AG04449 (cell line): ENCODE measurements around the gene CFAP57.
"Not testable (repeated sequence)": the region's sequence is repeated elsewhere in the genome, so short reads cannot be mapped to it uniquely, and the experiment has no call there.

Experiments
- CTCF ChIA-PET: fragments of 350-600 bp; formaldehyde crosslinking; extraction: SDS; loops from one replicate; lab custom pipeline; 2021; ENCODE audit warnings: antibody characterized with exemption; lab: Yijun Ruan, JAX
- POLR2A ChIA-PET: fragments of 400-600, 350-600 bp; formaldehyde crosslinking; extraction: SDS; loops from one replicate; lab custom pipeline; 2020; ENCODE audit warnings: antibody characterized with exemption, inconsistent platforms; lab: Yijun Ruan, JAX
- DNase-seq: peaks from one replicate; pipeline ENCODE4 v3.0.0-alpha.2; 2010; ENCODE audit warnings: low read depth, low spot score
- H3K4me3 ChIP-seq: 2 replicates; pipeline ENCODE4 v1.5.1; 2011; ENCODE audit warnings: low read depth, mild to moderate bottlenecking, control low read depth, low read length
- CTCF ChIP-seq: IDR thresholded peaks from one replicate; pipeline ENCODE4 v1.5.1; 2011; ENCODE audit warnings: mild to moderate bottlenecking, moderate library complexity, low read length, control low read depth, inconsistent platforms; ENCODE audit not compliant: insufficient read depth; ENCODE audit errors: missing control alignments

Gene CFAP57

GRCh38 chr1:43204394-43204793 is 32.3 kb downstream of the CFAP57 start:
- no peak for TF ChIP-seq CTCF
- no peak overlapping the region for H3K4me3 ChIP-seq
- ChIA-PET POLR2A (no interaction called here), CTCF (interaction anchor here (2.1 kb wide), 1 partner anchor 23 kb away, joined by 6 read pairs; no protein-coding TSS in a partner anchor)
- no peak for DNase-seq

- ChIA-PET POLR2A (interaction anchor here (2.0 kb wide), 1 partner anchor 162 kb away, joined by 5 read pairs; the partner anchor contains the start of gene ELOVL1), CTCF (interaction anchor here (0.8 to 1.8 kb wide), 2 partner anchors 292 to 359 kb away, joined by 3 to 7 read pairs; partner anchors contain the start of gene ZNF691)
- no peak overlapping the region for H3K4me3 ChIP-seq
- DNase-seq: no peak
- TF ChIP-seq CTCF: no peak
These were observed 33.5 kb downstream of the CFAP57 start for GRCh38 chr1:43205671-43206070.

GRCh38 chr1:43206600-43207228 is 34.6 kb downstream of the CFAP57 start:
- DNase-seq: peak; percentile 93
- CTCF ChIA-PET: interaction anchor here (1.2 to 1.8 kb wide), 2 partner anchors 20 to 294 kb away, joined by 5 to 7 read pairs; no protein-coding TSS in a partner anchor
- POLR2A ChIA-PET: interaction anchor here (1.0 to 2.0 kb wide), 3 partner anchors 9 to 161 kb away, joined by 3 to 6 read pairs (median 5); partner anchors contain the start of genes CFAP57, EBNA1BP2 and ELOVL1
- H3K4me3 ChIP-seq: peak overlapping the region; percentile 38
- no peak for TF ChIP-seq CTCF

GRCh38 chr1:43207229-43207853 is 35.2 kb downstream of the CFAP57 start:
- H3K4me3 ChIP-seq: peak overlapping the region; percentile 18
- DNase-seq: no peak
- no peak for TF ChIP-seq CTCF

GRCh38 chr1:43208277-43208676 is 36.1 kb downstream of the CFAP57 start:
- CTCF ChIA-PET: interaction anchor here (1.1 to 1.2 kb wide), 2 partner anchors 18 to 22 kb away, joined by 4 read pairs; no protein-coding TSS in a partner anchor
- POLR2A ChIA-PET, DNase-seq, H3K4me3 ChIP-seq: not testable (repeated sequence)

More at GRCh38 chr1:43207229-43207853, 35.2 kb downstream of the CFAP57 start:
- ChIA-PET POLR2A (interaction anchor here (1.0 to 2.0 kb wide), 3 partner anchors 10 to 161 kb away, joined by 3 to 6 read pairs (median 5); partner anchors contain the start of genes CFAP57, EBNA1BP2 and ELOVL1), CTCF (interaction anchor here (1.1 to 1.2 kb wide), 2 partner anchors 19 to 23 kb away, joined by 4 read pairs; no protein-coding TSS in a partner anchor)

- POLR2A ChIA-PET: no interaction called here
- no peak for TF ChIP-seq CTCF
- H3K4me3 ChIP-seq: no peak overlapping the region
- DNase-seq: no peak
- CTCF ChIA-PET: interaction anchor here (1.5 to 3.8 kb wide), 3 partner anchors 11 to 301 kb away, joined by 5 to 43 read pairs (median 9); no protein-coding TSS in a partner anchor
These were observed 42.6 kb downstream of the CFAP57 start for GRCh38 chr1:43214501-43215444.
